Peyer's patch (tissue), 4 donors: ENCODE results near the gene FAM163A. TPM values are rescaled to one million over a fixed set of nuclear protein-coding genes. Genes with fewer than 3 reads are reported as not detected.

Experiments
- DNase-seq, 3 donors: peaks; one replicate each; pipeline ENCODE4 v3.0.0-alpha.2; 2017 to 2019
- H3K27ac ChIP-seq, 4 donors: fragments of 200-600 bp; sonication (generic); one replicate each; pipeline ENCODE4 v1.5.1; 2016 to 2019
- H3K27me3 ChIP-seq, 2 donors: fragments of 200-600 bp; sonication (generic); one replicate each; pipeline ENCODE4 v1.5.1; 2019
- H3K36me3 ChIP-seq, 3 donors: fragments of 200-600 bp; sonication (generic); one replicate each; pipeline ENCODE4 v1.5.1; 2016 to 2019
- H3K4me1 ChIP-seq, 4 donors: fragments of 200-600 bp; sonication (generic); one replicate each; pipeline ENCODE4 v1.5.1; 2016 to 2019
- H3K4me3 ChIP-seq, 4 donors: fragments of 200-600 bp; sonication (generic); 1 replicate in 3 of 4; 2 replicates in 1 of 4; pipeline ENCODE4 v1.5.1; 2016 to 2019; ENCODE audit warnings: mild to moderate bottlenecking in 1 of 4
- H3K9me3 ChIP-seq, 4 donors: fragments of 200-600 bp; sonication (generic); one replicate each; pipeline ENCODE4 v1.5.1; 2016 to 2019; ENCODE audit warnings: mild to moderate bottlenecking in 1 of 4
- CTCF ChIP-seq, 6 experiments: fragments of 450-650 bp in 4 of 6; fragments of 200-600 bp in 2 of 6; sonication (generic) in 1 of 6; IDR thresholded peaks; one replicate each; pipeline ENCODE4 v1.5.1; 2017 to 2019; ENCODE audit warnings: antibody characterized with exemption in 6 of 6, mild to moderate bottlenecking in 3 of 6, moderate library complexity in 1 of 6
- POLR2A ChIP-seq, 2 donors: fragments of 450-650 bp; IDR thresholded peaks; one replicate each; pipeline ENCODE4 v1.5.1; 2017; ENCODE audit warnings: antibody characterized with exemption in 2 of 2, mild to moderate bottlenecking in 2 of 2, moderate library complexity in 2 of 2
- total RNA-seq, 4 donors: library from RNA; depleted of rRNA; stranded (reverse); fragments of >200 nt; gene quantifications; one replicate each; pipeline ENCODE4 v1.1.0, GENCODE V29; 2016

The FAM163A gene
- total RNA-seq, 4 donors from 2014 or later: 0.67 to 5.0 (median 1.2) TPM; not detected in 1

- no peaks in the 10 kb centered on the region for H3K36me3 ChIP-seq
- no peaks in the 10 kb centered on the region for H3K27me3 ChIP-seq
- DNase-seq: no peak
- H3K4me1 ChIP-seq: no peaks in the 10 kb centered on the region
- no peak overlapping the region for H3K4me3 ChIP-seq
- no peak overlapping the region for H3K27ac ChIP-seq
- H3K9me3 ChIP-seq: no peaks in the 10 kb centered on the region
- TF ChIP-seq CTCF (IDR thresholded peaks at IDR 0.05): no peak
- no peak for TF ChIP-seq POLR2A (IDR thresholded peaks at IDR 0.05)
Measured at GRCh38 chr1:179793281-179793680, 50.2 kb downstream of the FAM163A start.

- Histone ChIP-seq H3K9me3 (no peaks in the 10 kb centered on the region), H3K27me3 (no peaks in the 10 kb centered on the region), H3K4me3 (no peak overlapping the region), H3K36me3 (no peaks in the 10 kb centered on the region), H3K4me1 (no peaks in the 10 kb centered on the region), H3K27ac (no peak overlapping the region)
- no peak for DNase-seq
- TF ChIP-seq CTCF (IDR thresholded peaks at IDR 0.05) (no peak), POLR2A (IDR thresholded peaks at IDR 0.05) (no peak)
Measured at GRCh38 chr1:179794146-179794545, 51.1 kb downstream of the FAM163A start.

- Histone ChIP-seq H3K4me3 (no peak overlapping the region), H3K4me1 (no peaks in the 10 kb centered on the region), H3K9me3 (no peaks in the 10 kb centered on the region), H3K27me3 (no peaks in the 10 kb centered on the region), H3K27ac (no peak overlapping the region), H3K36me3 (no peaks in the 10 kb centered on the region)
- no peak for DNase-seq
- TF ChIP-seq CTCF (IDR thresholded peaks at IDR 0.05): no peak
- TF ChIP-seq POLR2A (IDR thresholded peaks at IDR 0.05): no peak
Measured at GRCh38 chr1:179794669-179795068, 51.6 kb downstream of the FAM163A start.

- no peaks in the 10 kb centered on the region for H3K9me3 ChIP-seq
- no peak for TF ChIP-seq CTCF (IDR thresholded peaks at IDR 0.05)
- TF ChIP-seq POLR2A (IDR thresholded peaks at IDR 0.05): no peak
Measured at GRCh38 chr1:179798213-179798863, 55.2 kb downstream of the FAM163A start.

GRCh38 chr1:179798864-179799516, 55.9 kb downstream of the FAM163A start:
- H3K27me3 ChIP-seq: no peaks in the 10 kb centered on the region
- no peak for TF ChIP-seq CTCF (IDR thresholded peaks at IDR 0.05)
- no peaks in the 10 kb centered on the region for H3K36me3 ChIP-seq
- H3K4me3 ChIP-seq: no peak overlapping the region
- no peaks in the 10 kb centered on the region for H3K4me1 ChIP-seq
- H3K27ac ChIP-seq: no peak overlapping the region
- no peaks in the 10 kb centered on the region for H3K9me3 ChIP-seq
- no peak for DNase-seq

More at GRCh38 chr1:179798213-179798863, 55.2 kb downstream of the FAM163A start:
- no peaks in the 10 kb centered on the region for H3K27me3 ChIP-seq
- no peak overlapping the region for H3K27ac ChIP-seq
- no peaks in the 10 kb centered on the region for H3K36me3 ChIP-seq
- H3K4me3 ChIP-seq: no peak overlapping the region
- no peaks in the 10 kb centered on the region for H3K4me1 ChIP-seq
- no peak for DNase-seq
